GM21423 (cell line): ENCODE measurements around the gene LINGO3.
"Not testable (repeated sequence)": the region's sequence is repeated elsewhere in the genome, so short reads cannot be mapped to it uniquely, and the experiment has no call there.

ENCODE experiments used
- ATAC-seq: cut with Tn5 transposase; IDR thresholded peaks from one replicate; pipeline ENCODE4 v1.9.1; 2021; ENCODE audit warnings: mild to moderate bottlenecking, moderate library complexity; ENCODE audit not compliant: unreplicated experiment

The LINGO3 gene

DNA sequence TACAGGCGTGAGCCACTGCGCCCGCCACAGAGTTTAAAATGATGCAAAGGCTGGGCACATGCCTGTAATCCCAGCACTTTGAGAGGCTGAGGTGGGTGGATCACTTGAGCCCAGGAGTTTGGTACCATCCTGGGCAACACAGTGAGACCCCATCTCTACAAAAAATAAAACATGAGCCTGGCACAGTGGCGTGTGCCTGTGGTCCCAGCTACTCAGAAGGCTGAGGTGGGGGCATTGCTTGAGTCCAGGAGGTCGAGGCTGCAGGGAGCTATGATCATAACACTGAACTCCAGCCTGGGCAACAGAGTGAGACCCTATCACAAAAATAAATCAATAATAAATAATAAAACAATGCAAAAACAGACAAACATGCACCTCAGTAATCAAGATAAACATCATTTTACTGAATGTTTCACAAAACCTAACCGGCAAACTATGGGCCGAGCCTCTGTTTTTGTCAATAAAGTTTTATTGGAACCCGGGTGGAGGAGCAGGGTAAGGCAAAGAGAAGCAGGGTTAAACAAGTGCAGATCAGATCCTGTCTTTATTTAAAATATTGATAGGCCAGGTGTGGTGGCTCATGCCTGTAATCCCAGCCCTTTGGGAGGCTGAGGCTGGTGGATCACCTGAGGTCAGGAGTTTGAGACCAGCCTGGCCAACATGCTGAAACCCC lies 24.0 kb downstream of the LINGO3 start:
- no peak for ATAC-seq

DNA sequence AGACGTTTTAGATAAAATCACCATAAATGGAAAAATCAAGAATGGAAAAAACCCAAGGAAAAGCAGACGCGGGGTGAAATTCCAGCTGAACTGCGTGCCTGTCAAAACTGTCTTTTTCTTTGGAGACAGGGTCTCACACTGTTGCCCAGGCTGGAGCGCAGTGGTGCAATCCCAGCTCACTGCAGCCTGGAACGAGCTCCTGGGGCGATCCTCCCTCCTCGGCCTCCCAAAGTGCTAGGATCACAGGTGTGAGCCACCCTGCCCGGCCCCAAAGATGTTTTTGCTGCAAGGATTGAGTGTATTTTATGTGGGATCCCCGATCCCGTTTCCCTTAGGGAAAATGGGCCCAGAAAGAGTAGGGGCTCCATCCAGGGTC lies 25.1 kb downstream of the LINGO3 start:
- no peak for ATAC-seq

DNA sequence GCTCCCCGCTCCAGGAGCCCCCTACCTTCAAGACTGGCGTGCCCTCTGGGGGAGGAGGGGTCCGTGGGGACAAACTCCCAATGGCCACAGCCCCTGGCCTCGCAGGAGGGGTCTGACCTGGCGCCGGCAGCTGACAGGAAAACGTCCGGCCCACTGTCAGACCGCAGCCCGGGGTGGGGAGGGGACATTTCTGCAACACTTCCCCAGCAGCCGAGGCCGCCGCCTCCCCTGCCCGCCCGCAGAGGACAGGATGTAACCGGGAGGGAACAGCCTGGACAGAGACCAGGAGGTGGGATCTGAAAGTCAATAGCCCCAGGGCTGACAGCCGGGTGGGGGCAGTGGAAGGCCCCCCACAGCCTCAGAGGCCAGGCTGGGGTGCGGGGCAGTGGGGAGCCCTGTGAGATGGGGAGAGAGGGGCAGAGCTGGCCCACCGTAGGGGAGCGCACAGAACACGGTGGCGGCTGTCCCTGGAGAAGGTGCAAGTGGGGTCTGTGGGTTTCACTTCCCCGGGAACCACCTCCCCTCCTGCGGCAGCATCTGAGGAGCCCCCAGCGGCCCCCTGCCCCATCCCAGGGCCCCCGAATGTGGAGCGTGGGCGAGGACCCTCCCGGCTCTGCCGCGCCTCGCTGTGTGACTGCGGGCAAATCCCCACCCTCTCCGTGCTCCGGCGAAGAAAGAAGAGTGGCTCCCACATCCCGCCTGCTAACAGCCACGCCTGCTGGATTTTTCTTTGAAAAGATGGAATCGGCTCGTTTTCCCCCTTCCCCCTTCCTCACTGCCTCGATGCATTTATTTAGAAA lies 25.7 kb downstream of the LINGO3 start, which contains the start of gene PEAK3:
Gene PEAK3, minus strand, starts transcription at position 114 of the 800 bp plus-strand sequence. CDS start 1,244 bp downstream, outside the sequence.
- no peak for ATAC-seq

DNA sequence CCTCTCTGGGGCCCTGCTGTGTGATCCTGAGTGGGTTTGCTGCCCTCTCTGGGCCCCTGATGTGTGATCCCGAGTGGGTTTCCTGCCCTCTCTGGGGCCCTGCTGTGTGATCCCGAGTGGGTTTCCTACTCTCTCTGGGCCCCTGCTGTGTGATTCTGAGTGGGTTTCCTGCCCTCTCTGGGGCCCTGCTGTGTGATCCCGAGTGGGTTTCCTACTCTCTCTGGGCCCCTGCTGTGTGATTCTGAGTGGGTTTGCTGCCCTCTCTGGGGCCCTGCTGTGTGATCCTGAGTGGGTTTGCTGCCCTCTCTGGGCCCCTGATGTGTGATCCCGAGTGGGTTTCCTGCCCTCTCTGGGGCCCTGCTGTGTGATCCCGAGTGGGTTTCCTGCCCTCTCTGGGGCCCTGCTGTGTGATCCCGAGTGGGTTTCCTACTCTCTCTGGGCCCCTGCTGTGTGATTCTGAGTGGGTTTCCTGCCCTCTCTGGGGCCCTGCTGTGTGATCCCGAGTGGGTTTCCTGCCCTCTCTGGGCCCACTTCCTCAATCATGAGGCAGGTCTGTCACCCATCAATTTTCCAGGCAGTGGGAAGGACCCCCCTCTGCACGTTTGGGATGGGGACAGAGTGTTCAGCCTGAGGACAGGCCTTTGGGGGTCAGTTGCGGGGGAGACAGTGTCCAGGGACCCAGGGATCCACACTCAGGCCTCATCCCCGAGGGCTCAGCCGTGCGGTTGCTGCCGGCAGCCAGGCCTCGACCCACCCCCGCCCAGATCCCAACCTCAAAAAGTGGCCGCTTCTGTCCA lies 26.5 kb downstream of the LINGO3 start:
- ATAC-seq = not testable (repeated sequence)

DNA sequence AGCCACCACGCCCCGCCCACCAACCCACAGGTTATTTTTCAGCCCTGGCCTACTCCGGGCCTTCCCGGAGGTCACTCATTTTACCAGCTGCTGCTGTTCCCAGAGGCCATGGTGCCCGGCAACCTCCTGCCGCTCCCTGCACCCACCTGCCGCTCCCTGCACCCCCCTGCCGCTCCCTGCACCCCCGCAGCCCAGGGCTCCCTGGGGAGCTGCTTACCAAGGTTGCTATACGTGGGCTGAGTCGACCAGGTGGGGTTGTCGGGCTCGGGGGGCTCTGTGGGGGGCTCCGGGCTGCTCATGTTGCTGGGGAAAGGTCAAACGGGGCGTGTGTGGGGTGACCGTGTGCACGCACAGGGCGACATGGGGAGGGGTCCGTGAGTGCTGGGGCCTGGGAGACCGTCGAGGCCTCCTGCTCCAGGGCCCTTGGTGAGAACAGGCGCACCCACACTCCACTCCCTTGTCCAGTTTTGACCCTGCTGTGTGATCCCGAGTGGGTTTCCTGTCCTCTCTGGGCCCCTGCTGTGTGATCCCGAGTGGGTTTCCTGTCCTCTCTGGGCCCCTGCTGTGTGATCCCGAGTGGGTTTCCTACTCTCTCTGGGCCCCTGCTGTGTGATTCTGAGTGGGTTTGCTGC lies 27.2 kb downstream of the LINGO3 start:
- no peak for ATAC-seq

DNA sequence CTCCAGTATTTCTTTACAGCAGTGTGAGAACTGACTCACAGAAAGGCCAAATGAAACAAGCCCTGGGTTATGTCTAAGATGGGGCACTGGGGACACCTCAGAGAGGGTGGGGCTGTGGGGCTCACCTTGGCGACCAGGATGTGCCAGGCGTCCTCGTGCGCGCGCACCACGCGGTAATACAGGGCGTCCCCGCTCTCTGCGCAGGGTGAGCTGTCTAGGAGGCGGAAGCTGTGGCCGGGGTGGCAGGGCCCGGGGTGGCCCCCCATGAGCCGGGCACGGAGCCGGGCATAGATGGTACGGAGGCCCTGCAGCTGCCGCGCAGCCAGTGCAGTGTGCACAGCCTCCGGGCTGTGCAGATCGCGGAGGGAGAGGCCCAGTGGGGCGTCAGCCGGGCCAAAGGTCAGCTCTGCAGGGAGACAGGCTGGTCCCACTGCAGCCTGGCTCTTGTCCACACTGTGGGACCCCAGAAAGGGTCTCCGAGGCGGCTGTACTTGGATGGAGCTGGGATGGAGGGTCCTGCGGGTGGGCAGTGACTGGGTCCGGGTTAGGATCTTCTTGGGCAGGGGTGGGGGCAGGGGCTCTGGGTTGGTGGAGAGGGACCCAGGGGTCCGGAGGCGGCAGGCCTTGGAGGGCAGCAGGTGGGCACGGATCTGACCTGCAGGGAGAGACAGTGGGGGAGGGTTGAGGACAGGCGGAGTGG lies 29.3 kb downstream of the LINGO3 start:
- no peak for ATAC-seq

DNA sequence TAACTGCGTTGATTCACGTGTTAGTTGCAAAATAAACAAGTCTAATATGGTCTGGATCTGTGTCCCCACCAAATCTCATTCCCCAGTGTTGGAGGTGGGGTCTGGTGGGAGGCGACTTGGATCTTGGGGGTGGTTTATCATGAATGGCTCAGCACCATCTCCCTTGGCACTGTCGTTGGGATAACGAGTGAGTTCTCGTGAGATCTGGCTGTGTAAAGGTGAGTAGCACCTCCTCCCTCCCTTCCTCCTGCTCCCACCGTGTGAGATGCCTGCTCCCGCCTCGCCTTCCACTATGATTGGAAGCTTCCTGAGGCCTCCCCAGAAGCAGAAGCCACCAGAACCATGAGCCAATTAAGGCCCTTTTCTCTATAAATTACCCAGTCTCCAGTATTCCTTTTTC lies 30.8 kb downstream of the LINGO3 start:
- ATAC-seq = no peak

DNA sequence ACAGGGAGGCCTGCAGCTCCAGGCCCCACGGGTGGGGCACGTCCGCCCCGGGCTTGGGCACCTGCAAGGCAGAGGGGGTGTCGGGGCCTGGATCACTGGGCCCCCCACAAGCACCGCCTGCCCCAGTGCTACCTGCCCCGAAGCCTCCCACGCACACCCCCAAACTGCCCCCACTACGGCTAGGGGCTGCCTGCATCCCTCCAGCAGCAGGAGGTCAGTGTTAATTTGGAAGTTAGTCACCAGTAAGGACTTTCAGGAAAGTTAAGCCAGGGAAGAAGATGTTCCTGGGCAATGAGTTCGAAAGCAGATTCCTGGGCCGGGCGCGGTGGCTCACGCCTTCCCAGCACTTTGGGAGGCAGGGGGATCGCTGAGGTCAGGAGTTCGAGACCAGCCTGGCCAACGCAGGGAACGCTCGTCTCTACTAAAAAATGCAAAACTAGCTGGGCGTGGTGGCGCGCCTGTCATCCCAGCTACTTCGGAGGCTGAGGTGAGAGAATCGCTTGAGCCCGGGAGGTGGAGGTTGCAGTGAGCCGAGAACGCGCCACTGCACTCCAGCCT lies 31.4 kb downstream of the LINGO3 start:
- no peak for ATAC-seq

DNA sequence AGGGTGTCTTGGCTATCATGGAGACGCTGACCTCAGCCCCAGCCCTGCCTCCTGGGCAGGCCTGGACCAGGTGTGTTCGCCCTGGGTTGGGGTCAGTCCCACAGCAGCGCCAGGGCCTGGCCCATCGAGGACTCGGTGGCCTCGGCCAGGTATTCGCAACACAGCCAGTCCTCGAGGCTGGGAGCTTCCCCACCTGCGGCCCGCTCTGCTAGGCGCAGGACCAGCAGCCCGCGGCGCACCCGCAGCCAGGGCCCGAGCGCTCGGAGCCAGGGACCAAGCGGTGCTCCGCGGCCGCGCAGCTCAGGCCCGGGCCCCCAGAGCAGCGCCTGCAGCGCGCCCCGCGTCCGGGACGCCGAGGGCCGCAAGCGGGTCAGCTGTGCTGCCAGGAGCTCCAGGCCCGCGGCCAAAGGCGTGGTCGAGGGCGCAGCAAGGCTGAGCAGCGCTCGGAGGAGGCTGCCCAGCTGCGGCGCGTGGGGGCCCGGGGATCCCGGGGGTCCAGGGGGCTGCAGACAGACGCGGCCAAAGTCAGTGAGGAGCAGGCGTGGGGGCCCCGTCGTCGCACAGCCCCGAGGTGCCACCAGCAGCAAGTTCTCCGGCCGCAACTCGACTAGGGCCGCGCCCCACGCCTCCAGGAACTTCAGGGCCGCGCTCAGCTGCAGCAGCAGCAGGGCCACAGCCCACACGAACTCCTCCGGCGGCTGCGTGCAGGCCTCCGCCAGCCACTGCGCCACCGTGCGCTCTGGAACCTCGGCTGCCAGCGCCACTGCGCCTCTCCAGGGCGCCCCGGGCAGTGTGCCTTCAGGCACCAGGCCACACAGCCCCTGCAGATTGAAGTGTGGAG lies 32.1 kb downstream of the LINGO3 start:
- no peak for ATAC-seq

DNA sequence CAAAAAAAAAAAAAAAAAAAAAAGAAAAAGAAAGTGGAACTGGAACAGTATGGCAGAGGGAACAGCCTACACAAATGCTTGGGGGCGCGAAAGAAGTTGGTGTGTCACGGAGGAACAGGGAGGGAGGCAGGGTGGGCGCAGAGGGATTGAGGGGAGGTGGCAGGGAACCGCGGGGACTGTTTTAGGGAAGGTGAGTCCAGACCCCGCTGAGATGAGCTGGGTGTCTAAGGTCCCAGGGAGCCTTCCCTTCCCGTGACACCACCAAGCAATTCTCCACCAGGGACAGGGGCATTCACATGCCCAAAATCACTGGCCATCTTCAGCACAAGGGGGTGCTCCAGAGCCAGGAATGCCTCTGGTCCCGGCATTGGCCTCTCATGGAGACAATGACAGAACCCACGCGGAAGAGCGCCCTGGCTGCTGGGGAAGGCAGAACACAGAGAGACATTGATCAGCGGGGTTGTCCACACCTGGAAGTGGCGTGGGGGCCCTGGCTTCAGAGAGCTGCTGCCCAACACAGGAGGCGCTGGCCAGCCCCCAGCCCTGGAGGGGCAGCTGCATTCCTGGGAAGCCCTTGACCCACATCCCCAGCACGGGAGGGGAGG lies 32.9 kb downstream of the LINGO3 start:
- no peak for ATAC-seq

DNA sequence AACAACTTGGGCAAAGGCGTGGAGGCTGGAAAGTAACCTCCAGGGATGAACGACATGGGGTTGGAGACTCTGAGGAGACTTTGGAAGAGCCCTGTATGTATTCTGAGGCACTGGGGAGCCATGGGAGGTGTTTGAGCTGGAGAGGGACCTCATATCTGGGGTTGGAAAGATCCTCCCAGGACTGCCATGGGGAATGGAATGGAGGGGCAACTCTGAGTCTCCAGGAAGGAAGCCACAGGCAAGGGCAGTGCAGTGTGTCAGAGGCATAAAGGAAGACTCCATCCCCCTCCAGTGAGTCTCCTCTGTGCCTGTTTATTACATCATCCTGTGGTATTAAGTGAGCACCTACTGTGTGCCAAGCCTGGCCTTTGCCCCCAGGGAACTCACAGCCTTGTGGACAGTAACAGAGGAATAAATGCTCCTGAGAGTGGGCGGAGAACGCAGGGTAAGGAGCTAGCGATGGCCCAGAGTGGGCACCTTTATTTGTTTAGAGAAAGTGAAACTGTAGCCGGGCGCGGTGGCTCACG lies 33.7 kb downstream of the LINGO3 start:
- no peak for ATAC-seq

DNA sequence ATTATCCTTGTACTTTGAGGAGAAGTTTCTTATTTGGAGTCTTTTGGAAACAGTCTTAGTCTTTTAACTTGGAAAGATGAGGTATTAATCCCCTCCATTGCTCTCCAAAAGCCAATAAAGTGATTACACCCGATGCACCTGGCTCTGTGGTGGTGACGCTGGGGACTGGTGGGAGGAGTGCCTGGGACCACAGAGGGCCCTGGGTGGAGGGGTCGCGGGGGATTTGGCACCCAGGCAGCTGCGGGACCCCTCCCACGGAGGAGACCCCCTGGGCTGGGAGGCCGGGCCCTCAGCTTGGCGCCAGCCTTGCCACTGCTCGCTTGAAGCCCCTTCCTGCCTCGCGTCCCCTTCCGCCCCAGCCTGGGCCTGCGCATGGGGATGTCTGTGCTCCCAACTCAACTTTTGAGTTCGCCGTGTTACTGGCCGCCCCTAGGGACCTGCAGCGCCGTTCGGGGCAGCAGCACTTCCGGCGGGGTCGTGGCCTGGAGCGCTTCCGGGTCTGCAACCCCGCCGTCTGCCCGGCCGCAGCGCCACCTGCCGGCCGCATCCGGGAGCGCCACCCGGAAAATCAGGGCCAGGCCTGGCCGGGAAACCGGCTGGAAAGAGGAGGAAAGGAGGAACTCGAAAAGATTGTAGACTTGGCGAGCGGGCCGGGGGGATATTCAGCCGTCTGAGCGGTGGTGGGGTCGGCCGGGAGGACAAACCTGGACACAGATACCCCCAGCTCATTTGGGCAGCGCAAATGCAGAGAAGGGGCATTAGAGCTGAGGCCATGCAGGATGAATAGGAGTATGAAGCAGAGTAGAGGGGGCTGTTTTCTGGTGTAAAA lies 34.4 kb downstream of the LINGO3 start:
- ATAC-seq = no peak

DNA sequence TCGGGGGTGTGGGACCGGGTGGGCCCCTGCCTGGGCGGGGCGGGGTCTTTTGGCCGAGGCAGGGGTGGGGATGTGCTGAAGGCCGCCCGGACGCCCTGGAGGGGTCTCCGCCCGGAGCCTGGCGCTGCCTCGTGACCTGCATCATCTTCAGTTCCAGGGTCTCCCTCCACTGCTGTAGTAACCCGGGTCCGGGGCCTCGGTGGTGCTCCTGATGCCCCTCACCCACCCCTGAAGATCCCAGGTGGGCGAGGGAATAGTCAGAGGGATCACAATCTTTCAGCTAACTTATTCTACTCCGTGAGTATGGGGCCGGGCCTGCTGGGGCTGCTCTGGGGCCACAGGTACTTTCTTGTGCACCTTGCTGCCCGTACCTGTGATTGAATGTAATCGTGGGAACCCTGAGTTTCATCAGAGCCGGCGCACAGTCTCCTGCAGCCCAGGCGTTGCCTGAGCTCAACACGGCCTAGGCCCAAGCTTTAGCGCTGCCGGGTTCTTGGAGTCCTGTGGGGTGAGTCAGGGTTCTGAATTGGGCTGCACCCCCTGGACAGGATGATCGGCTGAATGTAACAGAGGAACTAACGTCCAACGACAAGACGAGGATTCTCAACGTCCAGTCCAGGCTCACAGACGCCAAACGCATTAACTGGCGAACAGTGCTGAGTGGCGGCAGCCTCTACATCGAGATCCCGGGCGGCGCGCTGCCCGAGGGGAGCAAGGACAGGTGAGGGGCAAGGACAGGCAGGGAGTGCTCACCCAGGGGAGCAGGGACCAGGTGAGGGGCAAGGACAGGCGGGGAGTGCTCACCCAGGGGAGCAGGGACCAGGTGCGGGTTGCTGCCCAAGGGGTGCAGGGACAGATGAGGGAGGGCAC lies 36.5 kb downstream of the LINGO3 start:
- ATAC-seq = no peak

DNA sequence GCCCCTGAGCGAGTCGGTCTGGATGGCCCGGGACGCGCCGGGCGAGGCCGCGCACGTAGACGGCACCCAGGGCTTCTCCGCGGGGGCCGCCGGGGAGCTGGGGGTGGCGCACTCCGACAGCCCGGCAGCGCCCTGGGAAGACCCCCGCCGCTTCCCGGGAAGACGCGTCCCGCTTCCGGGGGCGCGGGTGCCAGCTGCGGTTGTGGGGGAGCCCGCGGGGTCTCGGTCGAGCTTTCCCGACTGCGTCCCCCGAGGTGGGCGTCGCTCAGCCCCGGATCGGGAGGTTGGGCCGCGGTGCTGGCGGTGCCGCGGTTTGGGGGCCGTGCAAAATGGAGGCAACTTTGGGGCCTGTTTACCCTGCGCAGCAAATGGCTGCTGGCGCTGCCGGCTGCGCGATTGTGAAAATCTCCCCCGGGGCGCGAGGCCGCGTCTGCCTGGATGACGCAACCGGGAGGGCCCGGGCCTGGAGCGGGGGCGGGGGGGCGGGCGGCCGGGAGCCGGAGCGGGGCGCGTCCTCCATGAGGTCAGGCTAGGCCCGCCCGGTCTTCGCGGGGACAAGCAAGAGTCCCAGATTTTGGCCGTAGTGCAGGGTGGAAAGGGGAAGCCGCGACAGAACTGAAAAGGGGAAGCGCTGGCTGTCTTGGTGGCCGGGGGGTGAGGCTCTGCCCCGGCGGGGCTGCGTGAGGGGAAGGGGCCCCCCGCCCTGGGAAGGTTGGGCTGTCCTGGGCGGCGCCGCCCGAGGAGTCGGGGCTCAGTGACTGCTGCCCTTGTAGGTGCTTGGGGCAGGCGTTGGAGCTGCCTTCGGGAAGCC lies 37.3 kb downstream of the LINGO3 start:
- no peak for ATAC-seq

DNA sequence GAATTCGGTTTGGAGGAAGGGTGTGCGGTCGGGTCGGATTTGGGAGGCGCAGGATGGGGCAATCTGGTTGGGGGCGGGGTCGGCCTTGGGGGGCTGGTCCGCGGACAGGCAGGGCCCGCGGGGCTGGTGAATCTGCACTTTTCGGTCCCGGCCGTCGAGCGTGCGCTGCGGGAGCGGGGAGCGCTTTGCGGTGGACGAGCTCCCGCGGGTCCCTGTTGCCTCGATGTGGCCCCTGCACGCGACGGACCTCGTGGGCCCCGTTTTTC lies 37.9 kb downstream of the LINGO3 start:
- no peak for ATAC-seq
